Esophagus muscularis mucosa (tissue), 4 donors: ENCODE measurements around the gene BFSP2.

ENCODE experiments used
- EP300 ChIP-seq: sonication (generic); formaldehyde crosslinking; IDR thresholded peaks from one replicate; pipeline ENCODE4 v1.6.1; 2017; ENCODE audit warnings: antibody characterized with exemption
- POLR2A ChIP-seq: fragments of 450-650 bp; IDR thresholded peaks from one replicate; pipeline ENCODE4 v1.6.1; 2017; ENCODE audit warnings: antibody characterized with exemption, moderate library complexity, mild to moderate bottlenecking, low read depth
- POLR2AphosphoS5 ChIP-seq, 2 donors: sonication (generic); formaldehyde crosslinking; IDR thresholded peaks; one replicate each; pipeline ENCODE4 v1.6.1; 2017; ENCODE audit warnings: antibody characterized with exemption in 2 of 2
- TF ChIP-seq, protein P1 (sequence below), 3 experiments: fragments of 200-600 bp in 2 of 3; fragments of 450-650 bp in 1 of 3; sonication (generic) in 2 of 3; IDR thresholded peaks; one replicate each; pipeline ENCODE4 v1.5.1; 2017 to 2019; ENCODE audit warnings: antibody characterized with exemption in 3 of 3, mild to moderate bottlenecking in 2 of 3, moderate library complexity in 1 of 3

- TF ChIP-seq, protein P1, sequence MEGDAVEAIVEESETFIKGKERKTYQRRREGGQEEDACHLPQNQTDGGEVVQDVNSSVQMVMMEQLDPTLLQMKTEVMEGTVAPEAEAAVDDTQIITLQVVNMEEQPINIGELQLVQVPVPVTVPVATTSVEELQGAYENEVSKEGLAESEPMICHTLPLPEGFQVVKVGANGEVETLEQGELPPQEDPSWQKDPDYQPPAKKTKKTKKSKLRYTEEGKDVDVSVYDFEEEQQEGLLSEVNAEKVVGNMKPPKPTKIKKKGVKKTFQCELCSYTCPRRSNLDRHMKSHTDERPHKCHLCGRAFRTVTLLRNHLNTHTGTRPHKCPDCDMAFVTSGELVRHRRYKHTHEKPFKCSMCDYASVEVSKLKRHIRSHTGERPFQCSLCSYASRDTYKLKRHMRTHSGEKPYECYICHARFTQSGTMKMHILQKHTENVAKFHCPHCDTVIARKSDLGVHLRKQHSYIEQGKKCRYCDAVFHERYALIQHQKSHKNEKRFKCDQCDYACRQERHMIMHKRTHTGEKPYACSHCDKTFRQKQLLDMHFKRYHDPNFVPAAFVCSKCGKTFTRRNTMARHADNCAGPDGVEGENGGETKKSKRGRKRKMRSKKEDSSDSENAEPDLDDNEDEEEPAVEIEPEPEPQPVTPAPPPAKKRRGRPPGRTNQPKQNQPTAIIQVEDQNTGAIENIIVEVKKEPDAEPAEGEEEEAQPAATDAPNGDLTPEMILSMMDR (IDR thresholded peaks at IDR 0.05): no peak
- TF ChIP-seq POLR2AphosphoS5 (IDR thresholded peaks at IDR 0.05) (no peak), EP300 (no peak), POLR2A (no peak)
These were observed 11.0 kb upstream of the BFSP2 start for GRCh38 chr3:133388696-133389395.
